H9 (cell line): ENCODE measurements around the gene RASSF3. TPM values are rescaled to one million over a fixed set of nuclear protein-coding genes. Genes with fewer than 3 reads are reported as not detected.

Source experiments
- DNase-seq: peaks from one replicate; pipeline ENCODE4 v3.0.0-alpha.2; 2017
- H2AFZ ChIP-seq: one replicate; pipeline ENCODE4 v1.6.1; 2013; ENCODE audit warnings: mild to moderate bottlenecking, low read length, control low read depth, moderate library complexity
- H2AK5ac ChIP-seq: 2 replicates; pipeline ENCODE4 v1.6.1; 2013; ENCODE audit warnings: low read length, control low read depth, mixed read lengths; ENCODE audit not compliant: insufficient read length
- H2BK120ac ChIP-seq: one replicate; pipeline ENCODE4 v1.6.1; 2013; ENCODE audit warnings: low read depth, mild to moderate bottlenecking, low read length, control low read depth, inconsistent platforms; ENCODE audit not compliant: poor library complexity, severe bottlenecking
- H2BK12ac ChIP-seq: 2 replicates; pipeline ENCODE4 v1.6.1; 2013; ENCODE audit warnings: low read length, control low read depth, mixed read lengths, low read depth; ENCODE audit not compliant: insufficient read length
- H2BK15ac ChIP-seq: 2 replicates; pipeline ENCODE4 v1.6.1; 2013; ENCODE audit warnings: low read depth, low read length, control low read depth
- H2BK20ac ChIP-seq: one replicate; pipeline ENCODE4 v1.6.1; 2013; ENCODE audit warnings: low read depth, mild to moderate bottlenecking, low read length, control low read depth, inconsistent platforms; ENCODE audit not compliant: poor library complexity, severe bottlenecking
- H2BK5ac ChIP-seq: 2 replicates; pipeline ENCODE4 v1.6.1; 2013; ENCODE audit warnings: low read length, control low read depth, mixed read lengths; ENCODE audit not compliant: insufficient read length
- H3K14ac ChIP-seq: 2 replicates; pipeline ENCODE4 v1.6.1; 2013; ENCODE audit warnings: low read length, control low read depth; ENCODE audit not compliant: insufficient read depth
- H3K18ac ChIP-seq: 2 replicates; pipeline ENCODE4 v1.6.1; 2013; ENCODE audit warnings: low read depth, mild to moderate bottlenecking, mixed read lengths, low read length, control low read depth; ENCODE audit not compliant: insufficient read length
- H3K23ac ChIP-seq: 2 replicates; pipeline ENCODE4 v1.6.1; 2013; ENCODE audit warnings: low read length, control low read depth, mixed read lengths, low read depth; ENCODE audit not compliant: insufficient read length
- H3K23me2 ChIP-seq: 2 replicates; pipeline ENCODE4 v1.6.1; 2013; ENCODE audit warnings: low read depth, mild to moderate bottlenecking, mixed read lengths, low read length, control low read depth; ENCODE audit not compliant: insufficient read length, poor library complexity, severe bottlenecking
- H3K27ac ChIP-seq: 2 replicates; pipeline ENCODE4 v1.5.1; 2013; ENCODE audit warnings: low read length, control low read depth, mixed read lengths, low read depth; ENCODE audit not compliant: insufficient read length
- H3K27me3 ChIP-seq: 2 replicates; pipeline ENCODE4 v1.6.1; 2013; ENCODE audit warnings: low read length, control low read depth, inconsistent platforms; ENCODE audit not compliant: insufficient read depth
- H3K4ac ChIP-seq: 2 replicates; pipeline ENCODE4 v1.6.1; 2013; ENCODE audit warnings: low read depth, mild to moderate bottlenecking, control low read depth, inconsistent platforms, low read length, moderate library complexity
- H3K4me1 ChIP-seq: 2 replicates; pipeline ENCODE4 v1.6.1; 2013; ENCODE audit warnings: low read length, control low read depth, inconsistent platforms; ENCODE audit not compliant: insufficient read depth
- H3K4me2 ChIP-seq: 2 replicates; pipeline ENCODE4 v1.6.1; 2013; ENCODE audit warnings: low read length, control low read depth, mixed read lengths; ENCODE audit not compliant: insufficient read length, insufficient read depth
- H3K56ac ChIP-seq: 2 replicates; pipeline ENCODE4 v1.6.1; 2013; ENCODE audit warnings: low read depth, mild to moderate bottlenecking, mixed read lengths, low read length, control low read depth; ENCODE audit not compliant: insufficient read length
- H3K79me1 ChIP-seq: 2 replicates; pipeline ENCODE4 v1.6.1; 2013; ENCODE audit warnings: low read depth, mild to moderate bottlenecking, moderate library complexity, low read length, control low read depth, inconsistent platforms; ENCODE audit not compliant: insufficient read depth, poor library complexity, severe bottlenecking
- H3K79me2 ChIP-seq: 2 replicates; pipeline ENCODE4 v1.6.1; 2013; ENCODE audit warnings: low read length, control low read depth, inconsistent platforms; ENCODE audit not compliant: insufficient read depth
- H3K9ac ChIP-seq: 2 replicates; pipeline ENCODE4 v1.6.1; 2013; ENCODE audit warnings: low read length, control low read depth, mixed read lengths; ENCODE audit not compliant: insufficient read length; ENCODE audit errors: extremely low read depth
- H3K9me3 ChIP-seq: one replicate; pipeline ENCODE4 v1.6.1; 2013; ENCODE audit warnings: low read depth, low read length, inconsistent platforms; ENCODE audit not compliant: control insufficient read depth
- H3T11ph ChIP-seq: one replicate; pipeline ENCODE4 v1.6.1; 2013; ENCODE audit warnings: mild to moderate bottlenecking, low read length, control low read depth, inconsistent platforms
- H4K20me1 ChIP-seq: one replicate; pipeline ENCODE4 v1.6.1; 2013; ENCODE audit not compliant: control insufficient read depth, insufficient read length, insufficient read depth
- H4K5ac ChIP-seq: 2 replicates; pipeline ENCODE4 v1.6.1; 2013; ENCODE audit warnings: low read depth, mild to moderate bottlenecking, mixed read lengths, low read length, control low read depth; ENCODE audit not compliant: insufficient read length
- H4K8ac ChIP-seq: replicated peaks from 2 replicates; pipeline ENCODE4 v1.6.1; 2013; ENCODE audit warnings: low read length, control low read depth, mixed read lengths, low read depth; ENCODE audit not compliant: insufficient read length
- H4K91ac ChIP-seq: 2 replicates; pipeline ENCODE4 v1.6.1; 2013; ENCODE audit warnings: low read depth, mild to moderate bottlenecking, moderate library complexity, mixed read lengths, low read length, control low read depth; ENCODE audit not compliant: insufficient read length
- H3K27ac Mint-ChIP-seq, 3 experiments: 2 replicates in 2 of 3; 3 replicates in 1 of 3; pipeline ENCODE4 v1.8.0; 2020 to 2021; ENCODE audit warnings: mixed read lengths in 3 of 3, mild to moderate bottlenecking in 1 of 3, moderate library complexity in 1 of 3
- H3K27me3 Mint-ChIP-seq: 2 replicates; pipeline ENCODE4 v1.8.0; 2021; ENCODE audit warnings: low read depth, mild to moderate bottlenecking, moderate library complexity, mixed read lengths
- H3K36me3 Mint-ChIP-seq, 3 experiments: 2 replicates in 2 of 3; 3 replicates in 1 of 3; pipeline ENCODE4 v1.8.0; 2020 to 2021; ENCODE audit warnings: low read depth in 3 of 3, mixed read lengths in 3 of 3; ENCODE audit not compliant: insufficient read depth in 1 of 3
- H3K4me1 Mint-ChIP-seq, 2 experiments: 2 replicates each; pipeline ENCODE4 v1.8.0; 2020; ENCODE audit warnings: mixed read lengths in 2 of 2
- H3K4me3 Mint-ChIP-seq, 2 experiments: 2 replicates in 1 of 2; 3 replicates in 1 of 2; pipeline ENCODE4 v1.8.0; 2020 to 2021; ENCODE audit warnings: mild to moderate bottlenecking in 2 of 2, mixed read lengths in 2 of 2, moderate library complexity in 1 of 2
- H3K9me3 Mint-ChIP-seq, 2 experiments: 2 replicates in 1 of 2; 3 replicates in 1 of 2; pipeline ENCODE4 v1.8.0; 2020; ENCODE audit warnings: mild to moderate bottlenecking in 2 of 2, mixed read lengths in 2 of 2, moderate library complexity in 1 of 2
- WGBS: extraction: QIAGEN DNeasy Blood & Tissue Kit; methylation state at CpG from one replicate; pipeline ENCODE4 v1.1.7; 2013; ENCODE audit warnings: missing lambda C conversion rate, low lambda C conversion rate, mixed read lengths; ENCODE audit not compliant: insufficient read length; ENCODE audit errors: extremely low coverage; 5-methylcytosine and 5-hydroxymethylcytosine counted together
- total RNA-seq: library from RNA; stranded (reverse); gene quantifications from 2 replicates; pipeline ENCODE4 v1.2.1, GENCODE V29; 2021
- TF ChIP-seq, protein P1 (sequence below): fragments of 200-600 bp; sonication (generic); conservative IDR thresholded peaks from 3 replicates; pipeline ENCODE4 v1.8.0; 2021; ENCODE audit warnings: antibody characterized with exemption, mild to moderate bottlenecking

The RASSF3 gene
- total RNA-seq, 1 experiment from 2014 or later, result 45.1 TPM

DNA sequence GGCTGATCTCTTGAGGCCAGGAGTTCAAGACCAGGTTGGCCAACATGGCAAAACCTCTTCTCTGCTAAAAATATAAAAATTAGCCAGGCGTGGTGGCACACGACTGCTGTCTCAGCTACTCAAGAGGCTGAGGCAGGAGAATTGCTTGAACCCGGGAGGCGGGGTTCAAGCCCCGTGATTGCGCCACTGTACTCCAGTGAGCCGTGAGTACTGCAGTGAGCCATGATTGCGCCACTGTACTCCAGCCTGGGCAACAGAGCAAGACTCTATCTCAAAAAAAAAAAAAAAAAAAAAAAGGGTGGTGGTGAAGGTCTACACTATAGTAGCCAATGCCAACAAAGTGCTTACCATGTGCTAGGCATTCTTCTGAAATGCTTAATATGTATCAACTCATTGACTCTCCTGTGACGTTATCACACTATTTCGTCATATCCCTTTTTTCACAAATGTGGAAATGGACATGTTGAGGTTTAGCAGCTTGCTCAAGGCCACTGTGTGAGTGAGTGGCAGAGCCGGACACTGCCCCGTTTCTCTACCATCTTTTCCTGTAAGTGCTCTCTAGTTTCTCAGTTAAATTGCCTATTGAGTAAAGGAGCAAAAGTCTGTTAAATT lies 89.3 kb downstream of the RASSF3 start:
- Mint-ChIP-seq H3K27me3 (no peaks in the 10 kb centered on the region; the same call in 1 of the 2 replicates), H3K9me3 (no peaks in the 10 kb centered on the region), H3K4me3 (no peak overlapping the region), H3K27ac (no peak overlapping the region), H3K36me3 (peaks cover 0 to 17% (median 7%) of the 10 kb centered on the region in 3 experiments; a peak in 5 of 7 replicates), H3K4me1 (peaks cover 12 to 27% of the 10 kb centered on the region in 2 experiments)
- Histone ChIP-seq H3K9me3 (no peaks in the 10 kb centered on the region), H4K8ac (no peak overlapping the region), H3K79me1 (no peaks in the 10 kb centered on the region), H3K27me3 (no peaks in the 10 kb centered on the region), H3K79me2 (no peaks in the 10 kb centered on the region), H3K18ac (no peak overlapping the region), H3T11ph (no peak overlapping the region), H2BK5ac (no peak overlapping the region), H2BK20ac (no peak overlapping the region), H2BK120ac (no peak overlapping the region), H3K4me1 (no peaks in the 10 kb centered on the region), H2BK12ac (no peak overlapping the region), H3K9ac (no peak overlapping the region), H3K14ac (no peak overlapping the region), H4K20me1 (no peaks in the 10 kb centered on the region), H4K91ac (no peak overlapping the region), H3K56ac (no peak overlapping the region), H4K5ac (no peak overlapping the region), H2BK15ac (no peak overlapping the region), H3K23ac (no peak overlapping the region), H3K27ac (no peak overlapping the region), H3K4me2 (no peak overlapping the region), H3K4ac (no peak overlapping the region), H3K23me2 (no peaks in the 10 kb centered on the region), H2AK5ac (no peak overlapping the region), H2AFZ (no peak overlapping the region)
- no peak for DNase-seq
- WGBS, result no CpG with 5 or more reads among the region's 12 CpGs
- TF ChIP-seq, protein P1, sequence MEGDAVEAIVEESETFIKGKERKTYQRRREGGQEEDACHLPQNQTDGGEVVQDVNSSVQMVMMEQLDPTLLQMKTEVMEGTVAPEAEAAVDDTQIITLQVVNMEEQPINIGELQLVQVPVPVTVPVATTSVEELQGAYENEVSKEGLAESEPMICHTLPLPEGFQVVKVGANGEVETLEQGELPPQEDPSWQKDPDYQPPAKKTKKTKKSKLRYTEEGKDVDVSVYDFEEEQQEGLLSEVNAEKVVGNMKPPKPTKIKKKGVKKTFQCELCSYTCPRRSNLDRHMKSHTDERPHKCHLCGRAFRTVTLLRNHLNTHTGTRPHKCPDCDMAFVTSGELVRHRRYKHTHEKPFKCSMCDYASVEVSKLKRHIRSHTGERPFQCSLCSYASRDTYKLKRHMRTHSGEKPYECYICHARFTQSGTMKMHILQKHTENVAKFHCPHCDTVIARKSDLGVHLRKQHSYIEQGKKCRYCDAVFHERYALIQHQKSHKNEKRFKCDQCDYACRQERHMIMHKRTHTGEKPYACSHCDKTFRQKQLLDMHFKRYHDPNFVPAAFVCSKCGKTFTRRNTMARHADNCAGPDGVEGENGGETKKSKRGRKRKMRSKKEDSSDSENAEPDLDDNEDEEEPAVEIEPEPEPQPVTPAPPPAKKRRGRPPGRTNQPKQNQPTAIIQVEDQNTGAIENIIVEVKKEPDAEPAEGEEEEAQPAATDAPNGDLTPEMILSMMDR, result no peak
